GM12891 (cell line): ENCODE data around the gene PASK.
"Not testable (repeated sequence)": the region's sequence is repeated elsewhere in the genome, so short reads cannot be mapped to it uniquely, and the experiment has no call there.

ENCODE experiments used
- DNase-seq: peaks from one replicate; pipeline ENCODE4 v3.0.0; 2011; ENCODE audit warnings: low spot score; ENCODE audit not compliant: insufficient read length
- FAIRE-seq: peaks from 2 replicates; lab custom pipeline; 2011; peaks lifted over from hg19 to GRCh38; lab: Jason Lieb, UNC
- PAX5 ChIP-seq: IDR thresholded peaks from 2 replicates; pipeline ENCODE4 v1.6.1; 2011; ENCODE audit warnings: low read length, moderate library complexity, mild to moderate bottlenecking; ENCODE audit not compliant: insufficient read depth, severe bottlenecking
- POLR2A ChIP-seq: IDR thresholded peaks from 2 replicates; pipeline ENCODE4 v1.6.1; 2011; ENCODE audit warnings: low read depth, low read length, control low read depth
- POLR2AphosphoS5 ChIP-seq: IDR thresholded peaks from 2 replicates; pipeline ENCODE4 v1.6.1; 2011; ENCODE audit warnings: low read depth, low read length, control low read depth
- POU2F2 ChIP-seq: IDR thresholded peaks from 2 replicates; pipeline ENCODE4 v1.6.1; 2011; ENCODE audit warnings: low read depth, mild to moderate bottlenecking, control low read depth, low read length, moderate library complexity
- SPI1 ChIP-seq: IDR thresholded peaks from 2 replicates; pipeline ENCODE4 v1.6.1; 2011; ENCODE audit warnings: low read depth, low read length, control low read depth
- TAF1 ChIP-seq: IDR thresholded peaks from 2 replicates; pipeline ENCODE4 v1.6.1; 2011; ENCODE audit warnings: low read depth, low read length, control low read depth

Gene PASK

GRCh38 chr2:241095594-241096290, 53.5 kb downstream of the PASK start:
- DNase-seq = no peak
- FAIRE-seq = peak; percentile 57
- TF ChIP-seq PAX5 (no peak), POU2F2 (no peak), POLR2AphosphoS5 (no peak), SPI1 (peak; percentile 24; the same call in 1 of the 2 replicates), TAF1 (no peak), POLR2A (no peak)

GRCh38 chr2:241094924-241095420, 54.3 kb downstream of the PASK start:
- FAIRE-seq (no peak), DNase-seq (no peak)
- TF ChIP-seq POLR2AphosphoS5 (no peak), POU2F2 (no peak), TAF1 (no peak), PAX5 (no peak), SPI1 (no peak), POLR2A (no peak; the same call in 1 of the 2 replicates)

DNA sequence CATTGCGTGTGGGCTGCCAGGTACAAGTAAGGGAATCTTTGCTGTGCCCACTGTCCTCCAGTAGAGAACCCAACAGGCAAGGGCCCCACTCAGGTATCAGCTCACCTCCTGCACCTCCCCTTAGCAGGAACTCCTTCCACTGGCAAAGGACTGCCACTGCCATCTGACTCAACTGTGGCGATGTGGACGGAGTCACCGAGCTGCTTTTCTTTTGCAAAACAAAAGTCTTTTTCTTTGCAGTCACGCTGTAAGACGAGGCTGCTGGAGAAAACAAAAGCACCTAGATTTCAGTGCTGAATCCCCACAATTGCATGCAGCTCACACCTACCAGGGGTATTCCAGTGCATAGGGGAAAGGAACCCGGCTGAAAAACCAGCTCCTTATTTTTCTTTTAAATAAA, 55.1 kb downstream of the PASK start:
- FAIRE-seq (no peak), DNase-seq (no peak)
- TF ChIP-seq POLR2A = 0 out of 2 replicates have a peak, but pooled peaks have one; percentile 8
- no peak for TF ChIP-seq POU2F2

- FAIRE-seq, DNase-seq: not testable (repeated sequence)
These were observed 56.0 kb downstream of the PASK start for GRCh38 chr2:241093133-241093781.

GRCh38 chr2:241092677-241093076, 56.6 kb downstream of the PASK start:
- DNase-seq (no peak), FAIRE-seq (no peak)
- TF ChIP-seq TAF1 = no peak
- peak; percentile 4; the same call in 1 of the 2 replicates for TF ChIP-seq POLR2A

GRCh38 chr2:241091734-241092445, 57.4 kb downstream of the PASK start:
- peak; percentile 30; the same call in 1 of the 2 replicates for TF ChIP-seq POLR2A
- no peak for TF ChIP-seq SPI1
- TF ChIP-seq POLR2AphosphoS5 = peak; percentile 9; the same call in 1 of the 2 replicates
- TF ChIP-seq POU2F2 = no peak
- no peak for TF ChIP-seq PAX5
- FAIRE-seq = no peak
- DNase-seq = no peak

DNA sequence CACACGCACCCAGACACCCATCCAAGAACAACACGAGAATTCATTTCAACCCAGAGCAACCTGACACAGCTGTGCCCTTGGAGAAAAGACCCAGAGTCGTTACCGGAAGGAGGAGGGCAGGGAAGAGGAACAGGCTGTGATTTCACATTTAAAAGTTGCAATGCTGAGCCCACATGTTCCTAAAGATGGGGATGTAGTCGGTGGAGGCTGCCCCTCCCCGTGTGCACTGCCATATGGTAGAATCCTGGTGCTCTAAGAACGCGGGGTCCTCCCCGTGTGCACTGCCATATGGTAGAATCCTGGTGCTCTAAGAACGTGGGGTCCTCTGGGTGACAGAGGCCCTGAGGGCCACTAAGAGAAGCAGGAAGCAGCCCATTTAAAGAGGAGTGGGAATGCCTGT, 58.1 kb downstream of the PASK start:
- no peak for FAIRE-seq
- no peak for DNase-seq
- TF ChIP-seq PAX5 (no peak), POLR2A (no peak), TAF1 (no peak), POU2F2 (no peak), SPI1 (no peak), POLR2AphosphoS5 (no peak)

- FAIRE-seq (peak; percentile 43), DNase-seq (no peak)
- no peak for TF ChIP-seq SPI1
- peak; percentile 22; the same call in 1 of the 2 replicates for TF ChIP-seq POLR2AphosphoS5
These were observed 60.2 kb downstream of the PASK start for GRCh38 chr2:241088791-241089732.

GRCh38 chr2:241088376-241088775, 60.9 kb downstream of the PASK start:
- DNase-seq (no peak), FAIRE-seq (no peak)
- TF ChIP-seq POLR2AphosphoS5 (no peak), POU2F2 (no peak), POLR2A (no peak), SPI1 (no peak), PAX5 (no peak), TAF1 (no peak)
